GM21825 (cell line): ENCODE measurements around the gene MBNL3.
"Not testable (repeated sequence)": the region's sequence is repeated elsewhere in the genome, so short reads cannot be mapped to it uniquely, and the experiment has no call there.

Source experiments
- ATAC-seq: cut with Tn5 transposase; IDR thresholded peaks from one replicate; pipeline ENCODE4 v1.9.1; 2021; ENCODE audit warnings: mild to moderate bottlenecking, moderate library complexity; ENCODE audit not compliant: unreplicated experiment

MBNL3 gene

GRCh38 chrX:132480581-132481203 is 8.1 kb downstream of the MBNL3 start:
- peak; percentile 88 for ATAC-seq

- ATAC-seq: no peak
Measured at GRCh38 chrX:132474544-132475248, 14.1 kb downstream of the MBNL3 start.

- ATAC-seq: no peak
Measured at GRCh38 chrX:132472397-132472796, 16.4 kb downstream of the MBNL3 start.

- ATAC-seq: no peak
Measured at GRCh38 chrX:132470831-132471230, 18.0 kb downstream of the MBNL3 start.

GRCh38 chrX:132470179-132470578 is 18.7 kb downstream of the MBNL3 start:
- ATAC-seq: no peak

- ATAC-seq: no peak
Measured at GRCh38 chrX:132468454-132468853, 20.4 kb downstream of the MBNL3 start.

GRCh38 chrX:132467989-132468388 is 20.8 kb downstream of the MBNL3 start:
- no peak for ATAC-seq

- ATAC-seq: no peak
Measured at GRCh38 chrX:132467026-132467425, 21.8 kb downstream of the MBNL3 start.

GRCh38 chrX:132463411-132463810 is 25.4 kb downstream of the MBNL3 start:
- ATAC-seq: no peak

- ATAC-seq: no peak
Measured at GRCh38 chrX:132461886-132462285, 27.0 kb downstream of the MBNL3 start.

GRCh38 chrX:132452911-132453550 is 35.8 kb downstream of the MBNL3 start:
- ATAC-seq: no peak

- ATAC-seq: not testable (repeated sequence)
Measured at GRCh38 chrX:132445909-132446308, 42.9 kb downstream of the MBNL3 start.

GRCh38 chrX:132444936-132445335 is 43.9 kb downstream of the MBNL3 start:
- ATAC-seq: no peak

- no peak for ATAC-seq
Measured at GRCh38 chrX:132443196-132444135, 45.4 kb downstream of the MBNL3 start.

GRCh38 chrX:132442691-132443090 is 46.1 kb downstream of the MBNL3 start:
- no peak for ATAC-seq

GRCh38 chrX:132435222-132435621 is 53.6 kb downstream of the MBNL3 start:
- no peak for ATAC-seq

- no peak for ATAC-seq
Measured at GRCh38 chrX:132433551-132433950, 55.3 kb downstream of the MBNL3 start.

GRCh38 chrX:132433001-132433400 is 55.8 kb downstream of the MBNL3 start:
- no peak for ATAC-seq

- no peak for ATAC-seq
Measured at GRCh38 chrX:132428896-132429295, 59.9 kb downstream of the MBNL3 start.

- ATAC-seq: no peak
Measured at GRCh38 chrX:132426695-132427281, 62.0 kb downstream of the MBNL3 start.
